Loucy (cell line): ENCODE data around the gene CD38.
"Not testable (repeated sequence)": the region's sequence is repeated elsewhere in the genome, so short reads cannot be mapped to it uniquely, and the experiment has no call there.

Source experiments
- H2AFZ ChIP-seq: fragments of 200-600 bp; sonication (generic); 2 replicates; pipeline ENCODE4 v1.6.0; 2016; ENCODE audit warnings: antibody characterized with exemption, mild to moderate bottlenecking, low read length, moderate library complexity
- H3F3A ChIP-seq: fragments of 200-600 bp; 2 replicates; pipeline ENCODE4 v1.6.0; 2016; ENCODE audit warnings: antibody characterized with exemption, low read depth, mild to moderate bottlenecking
- H3K27me3 ChIP-seq: fragments of 200-600 bp; sonication (generic); 2 replicates; pipeline ENCODE4 v1.6.1; 2014; ENCODE audit warnings: low read length, mild to moderate bottlenecking; ENCODE audit not compliant: insufficient read depth, poor library complexity, severe bottlenecking
- H3K36me3 ChIP-seq: fragments of 200-600 bp; sonication (generic); 2 replicates; pipeline ENCODE4 v1.6.1; 2016; ENCODE audit warnings: low read length; ENCODE audit not compliant: insufficient read depth
- H3K4me1 ChIP-seq: fragments of 200-600 bp; sonication (generic); 2 replicates; pipeline ENCODE4 v1.5.1; 2014; ENCODE audit warnings: low read length, mild to moderate bottlenecking; ENCODE audit not compliant: insufficient read depth, poor library complexity, severe bottlenecking
- H3K4me2 ChIP-seq: fragments of 200-600 bp; sonication (generic); 2 replicates; pipeline ENCODE4 v1.6.0; 2014; ENCODE audit warnings: antibody characterized with exemption, low read length, low read depth, mild to moderate bottlenecking; ENCODE audit not compliant: poor library complexity, severe bottlenecking
- H3K4me3 ChIP-seq: fragments of 200-600 bp; sonication (generic); 2 replicates; pipeline ENCODE4 v1.5.1; 2014; ENCODE audit warnings: low read length, mild to moderate bottlenecking, mixed read lengths; ENCODE audit not compliant: poor library complexity, severe bottlenecking
- H3K79me2 ChIP-seq: fragments of 200-600 bp; sonication (generic); 2 replicates; pipeline ENCODE4 v1.6.1; 2014; ENCODE audit warnings: low read length; ENCODE audit not compliant: insufficient read depth
- H3K9ac ChIP-seq: fragments of 200-600 bp; sonication (generic); 2 replicates; pipeline ENCODE4 v1.6.0; 2014; ENCODE audit warnings: mild to moderate bottlenecking, low read depth, low read length, moderate library complexity; ENCODE audit not compliant: poor library complexity, severe bottlenecking
- H3K9me2 ChIP-seq: fragments of 200-600 bp; sonication (generic); replicated peaks from 2 replicates; pipeline ENCODE4 v1.6.1; 2016; ENCODE audit warnings: low read depth, low read length, mixed read lengths
- H3K9me3 ChIP-seq: fragments of 200-600 bp; sonication (generic); 2 replicates; pipeline ENCODE4 v1.6.1; 2014; ENCODE audit warnings: mild to moderate bottlenecking, antibody characterized with exemption, low read length, low read depth; ENCODE audit not compliant: insufficient read depth
- H4K20me1 ChIP-seq: fragments of 200-600 bp; sonication (generic); 2 replicates; pipeline ENCODE4 v1.6.0; 2014; ENCODE audit warnings: antibody characterized with exemption, low read length, mild to moderate bottlenecking; ENCODE audit not compliant: insufficient read depth, poor library complexity, severe bottlenecking
- CTCF ChIP-seq: fragments of 200-600 bp; sonication (generic); conservative IDR thresholded peaks from 2 replicates; pipeline ENCODE4 v1.5.1; 2014; ENCODE audit warnings: mild to moderate bottlenecking, antibody characterized with exemption, low read length
- EZH2phosphoT487 ChIP-seq: fragments of 200-600 bp; IDR thresholded peaks from 2 replicates; pipeline ENCODE4 v1.6.1; 2018; ENCODE audit warnings: antibody characterized with exemption, mild to moderate bottlenecking, moderate library complexity, borderline replicate concordance

Gene CD38

GRCh38 chr4:15836362-15836761 is 58.2 kb downstream of the CD38 start:
- Histone ChIP-seq H3K4me1 (peaks cover 18% of the 10 kb centered on the region), H3K4me2 (no peak overlapping the region), H3K36me3 (peaks cover 33% of the 10 kb centered on the region), H2AFZ (no peak overlapping the region), H3K9me3 (no peaks in the 10 kb centered on the region), H4K20me1 (no peaks in the 10 kb centered on the region), H3K79me2 (no peaks in the 10 kb centered on the region), H3K27me3 (no peaks in the 10 kb centered on the region), H3F3A (no peaks in the 10 kb centered on the region), H3K4me3 (no peak overlapping the region), H3K9ac (no peak overlapping the region), H3K9me2 (no peaks in the 10 kb centered on the region)
- no peak for TF ChIP-seq CTCF
- TF ChIP-seq EZH2phosphoT487: no peak

GRCh38 chr4:15837591-15837990 is 59.5 kb downstream of the CD38 start:
- no peak overlapping the region for H3K4me3 ChIP-seq
- no peak overlapping the region for H3K9ac ChIP-seq
- H3K9me3 ChIP-seq: no peaks in the 10 kb centered on the region
- H3F3A ChIP-seq: no peaks in the 10 kb centered on the region
- no peak overlapping the region for H3K4me2 ChIP-seq
- peaks cover 15% of the 10 kb centered on the region for H3K4me1 ChIP-seq
- no peaks in the 10 kb centered on the region for H3K9me2 ChIP-seq
- H3K27me3 ChIP-seq: no peaks in the 10 kb centered on the region
- H4K20me1 ChIP-seq: no peaks in the 10 kb centered on the region
- no peaks in the 10 kb centered on the region for H3K79me2 ChIP-seq
- peaks cover 27% of the 10 kb centered on the region for H3K36me3 ChIP-seq
- TF ChIP-seq EZH2phosphoT487 (no peak), CTCF (no peak)
- no peak overlapping the region for H2AFZ ChIP-seq

- peaks cover 14% of the 10 kb centered on the region; the same call in 1 of the 2 replicates for H3K36me3 ChIP-seq
- H4K20me1 ChIP-seq, H3K9me2 ChIP-seq, H3K4me2 ChIP-seq, H3F3A ChIP-seq, H3K9ac ChIP-seq, H3K9me3 ChIP-seq, H3K4me1 ChIP-seq, H3K4me3 ChIP-seq, H3K27me3 ChIP-seq, H3K79me2 ChIP-seq, H2AFZ ChIP-seq: not testable (repeated sequence)
These were observed 63.1 kb downstream of the CD38 start for GRCh38 chr4:15841194-15841730.

- Histone ChIP-seq H3F3A (no peaks in the 10 kb centered on the region), H3K9ac (no peak overlapping the region), H3K36me3 (no peaks in the 10 kb centered on the region; the same call in 1 of the 2 replicates), H3K4me2 (no peak overlapping the region), H3K79me2 (no peaks in the 10 kb centered on the region), H4K20me1 (no peaks in the 10 kb centered on the region), H3K4me1 (no peaks in the 10 kb centered on the region), H3K4me3 (no peak overlapping the region), H3K9me2 (no peaks in the 10 kb centered on the region), H2AFZ (no peak overlapping the region), H3K27me3 (no peaks in the 10 kb centered on the region), H3K9me3 (no peaks in the 10 kb centered on the region)
- TF ChIP-seq CTCF (no peak), EZH2phosphoT487 (no peak)
These were observed 69.6 kb downstream of the CD38 start for GRCh38 chr4:15847746-15848145.
